Panc1 (cell line): ENCODE measurements around the gene SPTBN1.

Source experiments
- POLR2AphosphoS5 ChIP-seq: IDR thresholded peaks from 2 replicates; pipeline ENCODE4 v1.6.1; 2012; ENCODE audit warnings: mild to moderate bottlenecking, low read depth, low read length, moderate library complexity
- SIN3A ChIP-seq: IDR thresholded peaks from 2 replicates; pipeline ENCODE4 v1.6.1; 2012; ENCODE audit warnings: low read depth, mild to moderate bottlenecking, low read length, moderate library complexity, borderline replicate concordance; ENCODE audit not compliant: insufficient read depth
- TF ChIP-seq, protein P1 (sequence below): fragments of 450-650 bp; IDR thresholded peaks from 2 replicates; pipeline ENCODE4 v1.5.1; 2017; ENCODE audit warnings: mild to moderate bottlenecking
- TF ChIP-seq, protein P2 (sequence below), 2 experiments: IDR thresholded peaks; 2 replicates each; pipeline ENCODE4 v1.6.1; 2011 to 2012; ENCODE audit warnings: low read depth in 2 of 2, control low read depth in 1 of 2, low read length in 1 of 2, mild to moderate bottlenecking in 1 of 2, moderate library complexity in 1 of 2; ENCODE audit not compliant: insufficient read depth in 1 of 2

- TF ChIP-seq, protein P1, sequence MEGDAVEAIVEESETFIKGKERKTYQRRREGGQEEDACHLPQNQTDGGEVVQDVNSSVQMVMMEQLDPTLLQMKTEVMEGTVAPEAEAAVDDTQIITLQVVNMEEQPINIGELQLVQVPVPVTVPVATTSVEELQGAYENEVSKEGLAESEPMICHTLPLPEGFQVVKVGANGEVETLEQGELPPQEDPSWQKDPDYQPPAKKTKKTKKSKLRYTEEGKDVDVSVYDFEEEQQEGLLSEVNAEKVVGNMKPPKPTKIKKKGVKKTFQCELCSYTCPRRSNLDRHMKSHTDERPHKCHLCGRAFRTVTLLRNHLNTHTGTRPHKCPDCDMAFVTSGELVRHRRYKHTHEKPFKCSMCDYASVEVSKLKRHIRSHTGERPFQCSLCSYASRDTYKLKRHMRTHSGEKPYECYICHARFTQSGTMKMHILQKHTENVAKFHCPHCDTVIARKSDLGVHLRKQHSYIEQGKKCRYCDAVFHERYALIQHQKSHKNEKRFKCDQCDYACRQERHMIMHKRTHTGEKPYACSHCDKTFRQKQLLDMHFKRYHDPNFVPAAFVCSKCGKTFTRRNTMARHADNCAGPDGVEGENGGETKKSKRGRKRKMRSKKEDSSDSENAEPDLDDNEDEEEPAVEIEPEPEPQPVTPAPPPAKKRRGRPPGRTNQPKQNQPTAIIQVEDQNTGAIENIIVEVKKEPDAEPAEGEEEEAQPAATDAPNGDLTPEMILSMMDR = no peak
- no peak for TF ChIP-seq POLR2AphosphoS5
- TF ChIP-seq, protein P2, sequence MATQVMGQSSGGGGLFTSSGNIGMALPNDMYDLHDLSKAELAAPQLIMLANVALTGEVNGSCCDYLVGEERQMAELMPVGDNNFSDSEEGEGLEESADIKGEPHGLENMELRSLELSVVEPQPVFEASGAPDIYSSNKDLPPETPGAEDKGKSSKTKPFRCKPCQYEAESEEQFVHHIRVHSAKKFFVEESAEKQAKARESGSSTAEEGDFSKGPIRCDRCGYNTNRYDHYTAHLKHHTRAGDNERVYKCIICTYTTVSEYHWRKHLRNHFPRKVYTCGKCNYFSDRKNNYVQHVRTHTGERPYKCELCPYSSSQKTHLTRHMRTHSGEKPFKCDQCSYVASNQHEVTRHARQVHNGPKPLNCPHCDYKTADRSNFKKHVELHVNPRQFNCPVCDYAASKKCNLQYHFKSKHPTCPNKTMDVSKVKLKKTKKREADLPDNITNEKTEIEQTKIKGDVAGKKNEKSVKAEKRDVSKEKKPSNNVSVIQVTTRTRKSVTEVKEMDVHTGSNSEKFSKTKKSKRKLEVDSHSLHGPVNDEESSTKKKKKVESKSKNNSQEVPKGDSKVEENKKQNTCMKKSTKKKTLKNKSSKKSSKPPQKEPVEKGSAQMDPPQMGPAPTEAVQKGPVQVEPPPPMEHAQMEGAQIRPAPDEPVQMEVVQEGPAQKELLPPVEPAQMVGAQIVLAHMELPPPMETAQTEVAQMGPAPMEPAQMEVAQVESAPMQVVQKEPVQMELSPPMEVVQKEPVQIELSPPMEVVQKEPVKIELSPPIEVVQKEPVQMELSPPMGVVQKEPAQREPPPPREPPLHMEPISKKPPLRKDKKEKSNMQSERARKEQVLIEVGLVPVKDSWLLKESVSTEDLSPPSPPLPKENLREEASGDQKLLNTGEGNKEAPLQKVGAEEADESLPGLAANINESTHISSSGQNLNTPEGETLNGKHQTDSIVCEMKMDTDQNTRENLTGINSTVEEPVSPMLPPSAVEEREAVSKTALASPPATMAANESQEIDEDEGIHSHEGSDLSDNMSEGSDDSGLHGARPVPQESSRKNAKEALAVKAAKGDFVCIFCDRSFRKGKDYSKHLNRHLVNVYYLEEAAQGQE (IDR thresholded peaks at IDR 0.05; ENCODE audit: insufficient read depth in 1 of 2, low read depth in 2 of 2, low read length in 1 of 2) = no peak
- TF ChIP-seq SIN3A = no peak
Measured at GRCh38 chr2:54656863-54657262, 200.7 kb downstream of the SPTBN1 start.
